GM21528 (cell line): ENCODE results near the gene GIMAP5.

Experiments used
- ATAC-seq: cut with Tn5 transposase; IDR thresholded peaks from one replicate; pipeline ENCODE4 v1.9.1; 2021; ENCODE audit warnings: mild to moderate bottlenecking, moderate library complexity; ENCODE audit not compliant: unreplicated experiment, low FRiP score

The GIMAP5 gene

DNA sequence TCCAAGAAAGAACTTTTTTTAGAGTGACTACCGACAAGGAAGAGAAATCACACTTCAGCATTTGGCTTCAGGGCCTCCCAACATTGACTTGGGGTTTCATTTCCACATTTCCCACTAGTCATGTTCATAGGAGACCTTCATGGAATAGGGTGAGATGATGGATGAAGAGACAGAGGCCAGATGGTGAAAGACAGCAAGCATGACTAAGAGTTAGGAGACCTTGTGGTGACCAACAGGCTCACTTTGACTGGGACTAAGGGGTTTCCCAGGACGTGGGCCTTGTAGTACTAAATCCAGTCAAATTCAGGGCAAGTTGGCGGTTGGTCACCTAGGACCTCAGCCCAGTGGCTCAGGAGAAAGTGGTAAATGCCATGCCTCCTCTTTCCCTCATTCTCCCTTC, 3.0 kb upstream of the GIMAP5 start:
- ATAC-seq, result no peak

DNA sequence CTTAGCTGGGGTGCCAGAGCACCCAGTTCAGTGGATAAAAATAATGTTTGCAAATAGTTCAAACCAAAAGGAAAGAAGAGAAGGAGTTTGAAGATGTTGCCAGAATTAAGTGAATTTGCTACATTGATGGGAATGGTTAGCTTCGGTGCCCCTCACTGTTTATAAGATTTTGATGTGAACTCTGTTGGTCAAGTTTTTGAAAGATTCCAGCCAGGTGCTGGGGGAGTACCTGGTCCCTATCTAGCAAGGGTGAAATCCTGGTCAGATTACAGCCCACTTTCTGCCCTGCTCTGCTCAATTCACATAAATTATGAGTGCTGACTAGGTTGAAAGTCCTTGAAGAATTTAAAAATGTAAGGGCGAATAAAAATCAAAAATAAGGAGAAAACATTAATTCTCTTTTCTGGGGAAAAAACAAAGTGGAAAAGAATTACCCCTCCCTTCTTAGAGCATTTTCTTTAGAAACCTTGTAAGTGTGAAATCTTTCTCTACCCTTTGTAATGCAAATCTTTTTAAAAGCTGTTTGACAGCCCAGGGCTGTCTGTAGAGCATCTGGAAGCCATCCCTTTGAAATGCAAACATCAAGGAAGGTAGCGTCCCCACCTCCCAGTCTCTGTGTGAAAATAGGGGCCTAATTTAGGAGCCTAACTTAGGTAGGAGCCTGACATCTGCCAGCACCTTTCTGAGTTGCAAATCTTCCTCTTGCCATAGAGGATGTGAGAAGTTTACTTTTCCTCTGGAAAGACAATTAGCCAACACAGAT, 1.4 kb upstream of the GIMAP5 start:
- no peak for ATAC-seq

DNA sequence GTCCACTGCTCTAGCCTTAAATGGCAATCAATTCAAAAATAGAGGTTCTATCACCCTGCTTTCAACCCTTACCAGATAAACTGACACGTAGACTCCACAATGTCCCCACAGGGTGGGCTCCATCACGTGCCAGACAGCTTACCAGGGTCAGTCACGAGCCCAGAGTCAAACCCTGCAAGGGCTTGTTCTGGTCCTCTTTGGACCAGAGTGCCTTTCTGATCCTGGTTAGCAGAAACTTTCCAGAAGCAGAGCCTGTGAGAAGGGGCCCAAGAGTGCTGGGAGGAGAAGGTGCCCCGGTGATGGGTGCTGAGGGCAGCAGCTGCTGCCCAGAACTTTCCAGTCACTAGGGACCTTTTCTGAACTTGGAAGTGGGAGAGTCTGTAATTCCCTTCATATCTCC, 354 bp upstream of the GIMAP5 start:
- ATAC-seq, result peak; percentile 14

DNA sequence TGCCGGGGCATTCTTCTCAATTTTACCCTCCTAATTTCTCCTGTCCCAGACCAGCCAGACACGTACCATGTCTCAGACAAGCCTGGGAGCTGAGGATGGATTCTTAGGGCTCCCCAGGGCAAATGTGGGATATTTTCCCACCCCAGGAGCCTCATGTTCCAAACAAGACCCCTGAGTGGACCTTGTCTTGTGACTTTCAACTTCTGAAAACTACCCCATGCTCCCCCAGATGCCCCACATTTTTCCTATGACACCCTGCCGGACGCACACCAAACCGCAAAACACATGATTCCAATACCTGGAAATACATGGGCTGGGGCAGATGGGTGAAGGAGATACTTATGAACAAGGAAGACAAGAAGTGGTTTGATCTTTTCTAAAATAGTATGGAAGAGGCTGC, 874 bp downstream of the GIMAP5 start:
- ATAC-seq, result no peak

DNA sequence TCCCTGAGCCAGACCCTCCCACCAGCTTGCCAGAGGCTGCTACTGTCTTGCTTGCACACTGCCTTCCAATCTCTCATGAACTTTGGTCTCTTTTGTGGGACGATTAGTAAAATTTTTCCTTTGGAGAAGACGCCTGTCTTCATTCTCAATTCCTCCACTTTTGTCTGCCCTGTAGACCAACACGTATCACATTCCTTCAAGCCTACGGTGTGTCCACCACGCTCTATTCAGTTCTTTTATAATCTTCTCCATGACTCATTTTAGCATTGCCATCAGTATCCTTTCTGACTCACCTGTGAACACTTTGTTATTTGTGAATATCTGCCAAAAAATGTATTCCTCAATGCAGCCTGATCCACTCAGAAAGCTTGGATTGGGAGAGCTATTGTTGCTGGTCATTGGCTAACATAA, 1.4 kb downstream of the GIMAP5 start:
- ATAC-seq, result no peak

DNA sequence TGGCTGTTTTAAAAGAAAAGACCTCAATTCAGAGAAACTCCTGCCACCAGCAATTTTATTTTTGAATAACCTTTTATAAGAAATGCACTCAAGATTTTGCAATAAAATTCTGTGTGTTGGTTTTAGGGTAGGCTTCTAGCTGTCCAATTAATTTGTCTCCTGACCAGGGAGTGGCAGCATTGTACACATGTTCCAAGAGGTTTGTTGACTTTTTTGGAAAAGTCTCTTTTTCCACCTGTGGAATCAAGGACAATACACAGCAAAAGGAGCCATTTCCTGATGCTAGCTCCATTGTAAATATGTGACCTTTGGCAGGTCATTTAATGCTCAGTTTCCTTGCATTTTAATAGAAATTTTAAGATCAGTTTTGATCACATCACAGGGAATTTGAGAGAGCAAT, 1.8 kb downstream of the GIMAP5 start:
- ATAC-seq, result no peak

DNA sequence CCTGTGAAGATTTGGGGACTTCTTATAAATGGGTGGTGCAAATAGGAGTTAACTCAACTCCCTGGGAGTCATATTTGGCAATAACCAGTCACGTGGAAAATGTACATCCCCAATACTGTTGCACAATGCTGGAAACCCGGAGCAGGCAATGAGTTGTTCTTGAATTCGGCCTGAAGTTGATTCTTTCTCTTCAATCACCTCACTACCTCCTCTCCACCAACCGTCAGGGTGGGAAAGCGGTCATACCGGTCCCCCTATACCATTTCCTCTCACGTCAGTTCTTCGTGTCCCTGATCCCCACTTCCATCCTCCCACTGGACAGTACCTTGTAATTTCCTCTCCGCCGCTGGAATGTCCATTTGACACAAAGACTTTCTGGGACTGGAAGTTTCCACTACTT, 2.8 kb downstream of the GIMAP5 start:
- no peak for ATAC-seq

DNA sequence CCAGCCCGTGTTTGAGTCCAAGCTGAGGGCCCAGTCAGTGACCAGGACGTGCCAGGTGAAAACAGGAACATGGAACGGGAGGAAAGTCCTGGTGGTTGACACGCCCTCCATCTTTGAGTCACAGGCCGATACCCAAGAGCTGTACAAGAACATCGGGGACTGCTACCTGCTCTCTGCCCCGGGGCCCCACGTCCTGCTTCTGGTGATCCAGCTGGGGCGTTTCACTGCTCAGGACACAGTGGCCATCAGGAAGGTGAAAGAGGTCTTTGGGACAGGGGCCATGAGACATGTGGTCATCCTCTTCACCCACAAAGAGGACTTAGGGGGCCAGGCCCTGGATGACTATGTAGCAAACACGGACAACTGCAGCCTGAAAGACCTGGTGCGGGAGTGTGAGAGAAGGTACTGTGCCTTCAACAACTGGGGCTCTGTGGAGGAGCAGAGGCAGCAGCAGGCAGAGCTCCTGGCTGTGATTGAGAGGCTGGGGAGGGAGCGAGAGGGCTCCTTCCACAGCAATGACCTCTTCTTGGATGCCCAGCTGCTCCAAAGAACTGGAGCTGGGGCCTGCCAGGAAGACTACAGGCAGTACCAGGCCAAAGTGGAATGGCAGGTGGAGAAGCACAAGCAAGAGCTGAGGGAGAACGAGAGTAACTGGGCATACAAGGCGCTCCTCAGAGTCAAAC, 5.2 kb downstream of the GIMAP5 start:
- ATAC-seq, result no peak

DNA sequence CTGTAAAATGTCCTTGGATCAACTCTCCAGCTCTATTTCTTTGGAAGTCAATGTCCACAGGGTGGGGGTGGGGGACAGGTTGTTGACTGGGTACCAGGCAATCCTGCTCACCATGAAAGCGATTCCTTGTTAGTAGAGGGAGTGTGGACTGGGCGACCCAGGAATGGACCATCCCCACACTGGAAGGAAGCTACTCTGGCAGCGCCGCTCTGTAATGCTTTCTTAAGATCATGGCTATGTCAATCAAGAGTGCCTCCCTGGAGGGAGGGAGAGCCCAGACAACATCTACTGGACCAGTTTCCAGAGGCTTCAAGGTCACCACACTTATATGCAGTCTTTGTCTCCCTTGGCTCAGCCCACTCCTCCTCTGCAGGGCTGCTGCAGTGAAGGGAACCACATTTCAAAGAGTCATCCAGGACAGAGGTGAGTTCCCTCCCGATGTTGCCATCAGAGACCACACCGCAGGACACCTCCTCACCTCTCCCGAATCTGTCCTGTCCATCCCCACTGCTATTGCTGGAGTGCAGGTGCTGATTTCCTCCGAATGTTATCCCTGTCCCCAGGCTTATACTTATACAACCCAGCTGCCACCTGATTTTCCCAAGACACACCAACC, 6.9 kb downstream of the GIMAP5 start:
- no peak for ATAC-seq

DNA sequence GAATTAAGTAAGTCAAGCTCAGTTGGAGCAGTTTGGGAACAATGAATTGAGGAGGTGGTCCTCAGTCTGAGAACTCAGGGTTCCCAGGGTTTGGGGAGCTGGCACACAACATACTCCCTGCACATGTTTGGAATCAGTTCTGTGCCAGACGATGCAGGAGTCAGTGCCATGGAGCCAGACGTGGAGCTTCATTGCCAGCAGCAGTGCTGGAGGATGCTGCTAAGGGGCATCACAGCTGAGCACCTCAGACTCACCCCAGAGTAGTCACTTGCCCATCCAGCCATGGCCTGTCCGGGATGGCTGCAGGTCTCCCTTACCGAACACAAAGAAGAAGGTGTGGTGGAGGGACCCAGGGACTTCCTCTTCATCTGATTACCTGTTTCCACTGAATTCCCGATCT, 7.9 kb downstream of the GIMAP5 start:
- no peak for ATAC-seq

DNA sequence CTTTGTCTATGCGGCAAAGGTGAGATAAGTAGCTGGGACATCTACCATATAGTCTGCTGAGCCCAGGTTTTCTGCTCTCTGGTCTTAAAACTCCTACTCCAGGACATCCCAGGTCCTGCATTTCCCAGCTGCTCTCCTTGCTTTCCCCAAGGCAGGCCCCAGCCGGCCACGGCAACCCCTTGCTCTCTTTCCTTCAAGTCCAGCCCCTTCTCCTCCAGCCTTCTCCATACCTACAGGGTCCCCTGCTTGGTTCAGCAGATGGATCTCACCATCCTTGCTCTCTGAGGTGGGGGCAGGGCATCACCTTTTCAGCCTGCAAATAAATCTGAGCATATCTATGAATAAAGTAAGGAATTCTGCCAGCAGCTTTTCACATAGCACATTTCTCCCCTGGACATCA, 8.7 kb downstream of the GIMAP5 start:
- ATAC-seq, result no peak

DNA sequence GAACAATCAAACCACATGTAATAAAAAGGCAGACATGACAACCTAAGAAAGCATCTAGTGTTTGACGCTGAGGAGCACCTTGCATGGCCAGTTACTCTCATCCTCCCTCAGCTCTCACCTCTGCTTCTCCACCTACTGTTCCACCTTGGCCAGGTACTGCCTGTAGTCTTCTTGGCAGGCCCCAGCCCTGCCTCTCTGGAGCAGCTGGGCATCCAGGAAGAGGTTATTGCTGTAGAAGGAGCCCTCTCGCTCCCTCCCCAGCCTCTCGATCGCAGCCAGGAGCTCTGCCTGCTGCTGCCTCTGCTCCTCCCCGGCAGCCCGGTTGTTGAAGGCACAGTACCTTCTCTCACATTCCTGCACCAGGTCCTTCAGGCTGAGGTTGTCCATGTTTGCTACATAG, 9.7 kb downstream of the GIMAP5 start:
- ATAC-seq, result no peak

DNA sequence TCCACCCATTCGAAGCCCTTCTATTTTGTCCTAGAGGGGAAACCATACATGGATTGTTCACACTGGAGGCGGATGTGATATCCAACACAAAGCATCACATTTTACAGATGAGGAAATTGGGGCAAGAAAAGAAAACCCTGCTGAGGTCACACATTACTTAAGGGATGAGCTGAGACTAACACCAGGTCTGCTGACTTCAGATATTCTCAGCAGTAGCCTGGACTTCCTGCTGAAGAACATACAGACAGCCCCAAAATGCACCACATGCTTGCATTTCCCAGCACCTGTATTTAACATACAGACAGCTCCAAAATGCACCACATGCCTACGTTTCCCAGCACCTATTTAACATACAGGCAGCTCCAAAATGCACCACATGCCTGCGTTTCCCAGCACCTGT, 11.2 kb downstream of the GIMAP5 start:
- ATAC-seq, result no peak

DNA sequence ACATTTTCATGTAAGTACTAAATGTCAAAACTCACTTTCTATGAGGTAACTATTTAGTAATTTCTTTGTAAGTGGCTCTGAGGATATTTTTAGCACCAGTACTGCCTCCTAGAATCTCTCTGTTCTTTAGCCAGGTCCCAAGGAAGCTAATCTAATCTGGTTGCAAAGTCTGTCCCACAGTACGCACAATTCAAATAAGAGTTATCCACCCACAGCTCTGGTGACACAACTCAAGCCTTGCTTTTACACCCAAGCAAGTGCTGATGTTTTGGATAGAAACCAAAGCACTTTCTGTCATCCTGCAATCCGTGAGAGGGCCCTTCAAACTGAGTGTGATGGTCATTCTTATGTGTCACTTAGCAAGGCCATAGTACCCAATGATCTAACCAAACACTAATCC, 14.5 kb downstream of the GIMAP5 start:
- no peak for ATAC-seq

DNA sequence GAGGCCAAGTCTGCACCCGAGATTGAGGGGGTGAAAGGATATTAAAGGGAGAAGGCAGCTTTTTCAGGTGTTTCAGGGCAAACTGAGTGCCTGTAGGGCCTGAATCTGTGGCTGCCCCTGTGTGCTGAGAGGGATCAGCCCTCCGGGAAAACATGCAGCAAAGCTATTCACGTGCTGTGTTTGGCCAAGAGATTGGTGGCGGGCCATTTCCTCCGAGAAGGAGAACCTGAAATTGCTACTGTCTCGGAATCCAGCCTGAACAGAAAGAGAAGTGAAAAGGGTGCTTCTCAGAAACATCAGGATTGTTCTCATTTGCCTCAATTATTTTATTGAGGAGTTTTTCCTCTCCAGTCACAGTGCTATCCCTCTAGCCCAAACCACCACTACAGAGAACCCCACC, 16.0 kb downstream of the GIMAP5 start:
- no peak for ATAC-seq

DNA sequence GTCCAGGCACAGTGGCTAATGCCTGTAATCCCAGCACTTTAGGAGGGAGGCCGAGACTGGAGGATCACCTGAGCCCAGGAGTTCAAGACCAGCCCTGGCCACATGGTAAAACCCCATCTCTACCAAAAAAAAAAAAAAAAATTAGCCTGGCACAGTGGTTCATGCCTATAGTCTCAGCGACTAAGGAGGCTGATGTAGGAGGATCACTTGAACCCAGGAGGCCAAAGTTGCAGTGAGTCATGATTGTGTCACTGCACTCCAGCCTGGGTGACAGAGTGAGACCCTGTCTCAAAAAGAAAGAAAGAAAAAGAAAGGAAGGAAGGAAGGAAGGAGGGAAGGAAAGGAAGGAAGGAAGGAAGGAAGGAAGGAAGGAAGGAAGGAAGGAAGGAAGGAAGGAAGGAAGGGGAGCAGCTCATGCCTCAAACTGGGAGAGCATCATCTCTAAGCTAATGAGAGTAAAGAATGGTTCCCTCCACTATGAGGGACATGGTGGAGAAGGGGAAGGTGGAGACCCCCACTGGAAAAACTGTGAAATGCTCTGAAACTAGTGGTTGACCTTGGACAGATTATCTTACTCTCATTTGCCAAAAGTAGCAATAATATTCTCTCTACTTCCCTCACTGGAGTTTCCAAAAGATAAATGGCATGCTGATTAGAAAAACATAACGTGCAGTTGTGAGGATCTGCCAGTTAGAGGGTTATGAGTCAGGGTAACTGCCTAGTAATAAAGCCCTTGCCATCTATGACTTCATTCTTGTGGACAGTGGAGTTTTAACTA, 16.8 kb downstream of the GIMAP5 start:
- ATAC-seq, result no peak

DNA sequence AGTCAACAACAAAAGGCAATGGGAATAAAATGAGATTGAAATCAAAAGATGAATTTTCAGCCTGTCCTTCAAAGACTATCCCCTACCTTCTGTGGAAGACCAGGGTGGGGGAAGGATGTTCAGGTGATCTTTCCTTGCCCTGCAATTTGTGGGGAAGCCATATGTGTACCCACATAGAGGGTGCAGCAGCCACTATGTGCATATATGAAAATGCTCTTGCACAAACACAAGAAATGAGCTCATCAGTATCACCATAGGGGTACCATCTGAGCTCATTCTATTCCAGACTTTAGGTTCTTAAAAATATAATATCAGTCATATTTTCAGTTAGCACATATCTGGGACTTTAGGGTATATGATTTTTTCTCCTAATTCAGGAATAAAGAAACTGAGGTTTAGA, 17.7 kb downstream of the GIMAP5 start:
- no peak for ATAC-seq

DNA sequence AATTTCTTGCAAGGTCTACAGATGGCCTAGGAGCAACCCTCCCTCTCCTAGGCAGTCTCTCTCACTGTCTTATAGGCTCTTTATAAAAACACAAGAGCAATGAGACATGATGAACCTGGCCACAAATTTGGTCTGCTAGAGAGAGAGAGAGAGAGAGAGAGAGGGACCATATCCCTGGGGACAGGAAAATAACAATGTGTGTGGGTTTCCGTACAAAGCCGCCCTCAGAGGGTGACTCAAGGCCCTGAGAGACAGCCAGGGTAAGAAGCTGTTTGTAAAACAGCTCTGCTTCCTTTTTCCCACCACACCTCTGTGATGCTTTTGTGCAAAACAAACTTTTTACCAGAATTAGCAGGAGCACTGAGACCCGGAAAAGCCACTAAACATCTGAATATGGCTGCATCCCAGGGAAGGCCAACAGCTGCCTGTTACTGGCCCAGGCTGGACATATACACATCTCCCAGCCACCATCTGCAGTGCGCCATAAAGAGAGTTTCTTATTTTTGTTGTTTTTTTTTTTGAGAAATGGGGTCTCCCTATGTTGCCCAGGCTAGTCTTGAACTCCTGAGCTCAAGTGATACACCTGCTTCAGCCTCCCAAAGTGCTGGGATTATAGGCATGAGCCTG, 18.4 kb downstream of the GIMAP5 start:
- no peak for ATAC-seq

DNA sequence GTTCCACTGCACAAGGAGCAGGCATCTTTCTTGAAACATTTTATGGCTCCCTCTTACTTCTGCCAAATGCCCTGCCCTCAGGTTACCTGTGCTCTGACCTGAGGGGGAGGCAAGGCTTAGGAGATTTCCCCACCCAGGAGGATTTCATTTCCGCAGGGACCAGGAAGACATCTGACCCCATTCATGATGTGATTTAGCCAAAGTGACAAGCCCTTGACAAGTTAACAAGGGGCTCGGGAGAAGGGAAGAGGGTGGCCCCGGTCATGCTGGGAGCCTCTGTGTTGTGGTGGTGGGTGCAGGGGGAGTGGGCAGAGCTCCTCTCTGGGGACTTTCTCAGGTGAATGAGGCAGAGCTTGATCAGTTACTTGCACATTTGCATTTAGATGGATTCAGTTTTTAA, 18.9 kb downstream of the GIMAP5 start:
- no peak for ATAC-seq

DNA sequence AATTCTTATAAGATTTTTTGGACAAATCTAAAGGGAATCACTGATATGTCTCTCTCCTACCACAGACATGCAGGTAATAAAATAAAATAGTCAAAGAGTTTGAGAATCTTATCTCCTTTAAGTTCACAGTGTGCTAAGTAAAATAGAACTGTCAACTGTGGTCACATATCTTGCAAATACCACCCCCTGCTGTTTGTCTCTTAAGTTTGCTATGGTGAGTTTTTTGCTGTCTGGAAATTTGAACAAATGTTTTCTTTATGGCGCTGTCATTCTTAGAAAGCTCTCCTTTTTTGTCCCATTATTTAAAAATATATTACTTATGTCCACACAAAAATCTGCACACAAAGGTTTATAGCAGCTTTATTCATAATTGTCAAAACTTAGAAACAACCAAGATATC, 19.6 kb downstream of the GIMAP5 start:
- ATAC-seq, result no peak

DNA sequence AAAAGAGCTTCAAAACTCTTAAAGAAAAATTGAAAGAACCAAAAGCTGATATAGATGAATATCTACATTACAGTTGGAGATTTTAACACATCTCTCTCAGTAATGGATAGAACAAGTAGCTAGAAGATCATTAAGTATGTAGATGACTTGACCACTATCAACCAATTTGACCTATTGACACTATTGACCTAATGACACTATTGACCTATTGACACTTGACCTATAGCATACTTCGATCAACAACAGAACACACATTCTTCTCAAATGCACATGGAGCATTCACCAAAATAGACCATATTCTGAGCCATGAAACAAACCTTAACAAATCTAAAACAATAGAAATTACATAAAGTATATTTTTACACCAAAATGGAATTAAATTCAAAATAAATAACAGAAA, 22.3 kb downstream of the GIMAP5 start:
- no peak for ATAC-seq
